Measurements from ENCODE around the gene CAPN12. TPM values are rescaled to one million over a fixed set of nuclear protein-coding genes. Genes with fewer than 3 reads are reported as not detected.
A peak's percentile ranks its signal among the peaks of the same experiment; 100 is the strongest.

Gene CAPN12
- total and polyA plus RNA-seq, 2 of the 8 experiments (the other 6 are each of a cell fraction or from before 2014, with no cell fraction given), result 8.8 to 20.0 TPM

- Histone ChIP-seq H2BK20ac (ENCODE audit: low read length) (no peak overlapping the region), H3K27me3 (replicated peaks in 1 of 4; ENCODE audit: control insufficient read depth in 3 of 4, extremely low read depth in 1 of 4, insufficient read depth in 3 of 4, low read length in 3 of 4) (no peaks in the 10 kb centered on the region; a peak in 1 of 7 replicates), H3K4me2 (ENCODE audit: insufficient read depth in 1 of 2, low read depth in 2 of 2, low read length in 2 of 2) (no peak overlapping the region), H2BK12ac (ENCODE audit: low read depth, low read length) (no peak overlapping the region), H2BK15ac (ENCODE audit: low read length) (no peak overlapping the region), H3K23ac (ENCODE audit: insufficient read length) (no peak overlapping the region), H4K8ac (ENCODE audit: extremely low read depth, insufficient read depth, low read length) (peak overlapping the region; percentile 79; the same call in 1 of the 2 replicates), H3K56ac (replicated peaks; ENCODE audit: insufficient read length, low read depth, low read length) (no peak overlapping the region), H4K20me1 (replicated peaks in 1 of 2; ENCODE audit: control insufficient read depth in 1 of 2, insufficient read depth in 2 of 2, low read length in 2 of 2) (peaks cover 18 to 31% of the 10 kb centered on the region in 2 experiments), H3K4me1 (replicated peaks in 1 of 4; ENCODE audit: control insufficient read depth in 3 of 4, insufficient read depth in 4 of 4, low read length in 3 of 4) (peaks cover 0 to 16% (median 10%) of the 10 kb centered on the region in 4 experiments; a peak in 5 of 7 replicates), H3K79me1 (ENCODE audit: low read depth, low read length) (peaks cover 35% of the 10 kb centered on the region), H3K18ac (ENCODE audit: extremely low read depth, low read length) (no peak overlapping the region), H3K4ac (replicated peaks; ENCODE audit: insufficient read length, low read depth, low read length) (no peak overlapping the region), H2BK120ac (replicated peaks; ENCODE audit: low read depth, low read length) (no peak overlapping the region), H2AFZ (ENCODE audit: low read length) (no peak overlapping the region), H3K36me3 (ENCODE audit: control insufficient read depth in 2 of 4, insufficient read depth in 4 of 4, low read length in 3 of 4) (peaks cover 12 to 39% (median 20%) of the 10 kb centered on the region in 4 experiments), H3K79me2 (ENCODE audit: control insufficient read depth in 1 of 2, insufficient read depth in 2 of 2, low read length in 2 of 2) (peaks cover 0 to 49% of the 10 kb centered on the region in 2 experiments; a peak in 2 of 4 replicates), H3K9me3 (ENCODE audit: insufficient read depth in 2 of 2, low read depth in 1 of 2, low read length in 1 of 2) (no peaks in the 10 kb centered on the region), H3K9ac (replicated peaks in 1 of 4; ENCODE audit: extremely low read depth in 1 of 4, low read depth in 3 of 4, low read length in 3 of 4) (no peak overlapping the region), H4K5ac (ENCODE audit: insufficient read length, low read depth, low read length) (no peak overlapping the region), H4K91ac (replicated peaks; ENCODE audit: insufficient read length, low read length) (no peak overlapping the region), H2AK5ac (ENCODE audit: low read depth, low read length) (no peak overlapping the region), H3K23me2 (ENCODE audit: low read depth, low read length) (no peaks in the 10 kb centered on the region), H2BK5ac (ENCODE audit: low read depth, low read length) (no peak overlapping the region), H3K4me3 (ENCODE audit: extremely low read depth in 1 of 4, insufficient read depth in 2 of 4, low read depth in 3 of 4, low read length in 4 of 4) (no peak overlapping the region), H3K27ac (ENCODE audit: low read depth, low read length) (no peak overlapping the region), H3K14ac (ENCODE audit: insufficient read length) (no peak overlapping the region)
- no peak for DNase-seq (ENCODE audit: low read depth in 1 of 2, low spot score in 2 of 2)
- ChIA-PET CTCF (ENCODE audit: partially characterized antibody) (interaction anchor here (0.8 to 6.2 kb wide), 10 partner anchors 9 to 70 kb away, joined by 3 to 39 read pairs (median 5); no protein-coding TSS in a partner anchor), POLR2A (ENCODE audit: partially characterized antibody) (interaction anchor here (1.0 to 3.5 kb wide), 8 partner anchors 10 to 52 kb away, joined by 3 to 15 read pairs (median 7); partner anchors contain the start of gene ACTN4)
- FAIRE-seq, result no peak
- no peak for TF ChIP-seq BRCA1 (IDR thresholded peaks at IDR 0.05; ENCODE audit: low read depth, low read length)
- TF ChIP-seq TBP (IDR thresholded peaks at IDR 0.05; ENCODE audit: low read depth, low read length), result no peak
- 93% methylated on average over 15 of the region's 18 CpGs; no CpG with 5 or more reads in 1 of the 2 experiments for WGBS, 2 experiments (ENCODE audit: extremely low coverage in 1 of 2, insufficient coverage in 1 of 2, insufficient read length in 1 of 2, insufficient replicate concordance in 2 of 2, low coverage in 1 of 2, low lambda C conversion rate in 2 of 2, missing lambda C conversion rate in 1 of 2)
These were observed 44.5 kb downstream of the CAPN12 start for GRCh38 chr19:38699647-38700349.
